Stimulated activated memory B cell treated with anti-CD40 and anti-IgM and Interleukin-4, amounts not matched to agents 10 μg/mL and 1 μg/mL and 100 μg/mL, for 72 hours (primary cell): ENCODE measurements around the gene TPSG1.
"Not testable (repeated sequence)": the region's sequence is repeated elsewhere in the genome, so short reads cannot be mapped to it uniquely, and the experiment has no call there.

Experiments
- ATAC-seq: fragments of 150-1000 bp; cut with Tn5 transposase; 2 replicates; pipeline ENCODE4 v1.10.0; 2021
- H3K27ac Mint-ChIP-seq: one replicate; pipeline ENCODE4 v1.8.0; 2022; ENCODE audit warnings: mild to moderate bottlenecking, mixed read lengths
- H3K27me3 Mint-ChIP-seq: one replicate; pipeline ENCODE4 v1.8.0; 2022; ENCODE audit warnings: mixed read lengths
- H3K36me3 Mint-ChIP-seq: one replicate; pipeline ENCODE4 v1.8.0; 2022; ENCODE audit warnings: mixed read lengths
- H3K4me1 Mint-ChIP-seq: one replicate; pipeline ENCODE4 v1.8.0; 2022; ENCODE audit warnings: mixed read lengths
- H3K4me3 Mint-ChIP-seq: one replicate; pipeline ENCODE4 v1.8.0; 2022; ENCODE audit warnings: mild to moderate bottlenecking, moderate library complexity, mixed read lengths
- H3K9me3 Mint-ChIP-seq: one replicate; pipeline ENCODE4 v1.8.0; 2022; ENCODE audit warnings: mixed read lengths

TPSG1 gene

GRCh38 chr16:1188432-1189189, 36.5 kb downstream of the TPSG1 start:
- peaks cover 39% of the 10 kb centered on the region for H3K27me3 Mint-ChIP-seq
- no peak for ATAC-seq
- no peaks in the 10 kb centered on the region for H3K4me1 Mint-ChIP-seq
- H3K36me3 Mint-ChIP-seq: no peaks in the 10 kb centered on the region
- H3K27ac Mint-ChIP-seq: no peak overlapping the region
- H3K9me3 Mint-ChIP-seq: no peaks in the 10 kb centered on the region
- H3K4me3 Mint-ChIP-seq: no peak overlapping the region

GRCh38 chr16:1185460-1186207, 39.4 kb downstream of the TPSG1 start:
- peak; percentile 74 for ATAC-seq
- H3K4me3 Mint-ChIP-seq, H3K36me3 Mint-ChIP-seq, H3K9me3 Mint-ChIP-seq, H3K4me1 Mint-ChIP-seq, H3K27ac Mint-ChIP-seq: not testable (repeated sequence)
- H3K27me3 Mint-ChIP-seq: peaks cover 39% of the 10 kb centered on the region

- H3K4me3 Mint-ChIP-seq: no peak overlapping the region
- H3K27me3 Mint-ChIP-seq: peaks cover 43% of the 10 kb centered on the region
- ATAC-seq: no peak
- H3K36me3 Mint-ChIP-seq: no peaks in the 10 kb centered on the region
- no peak overlapping the region for H3K27ac Mint-ChIP-seq
- H3K4me1 Mint-ChIP-seq: no peaks in the 10 kb centered on the region
- no peaks in the 10 kb centered on the region for H3K9me3 Mint-ChIP-seq
Observed at GRCh38 chr16:1184980-1185379, 40.1 kb downstream of the TPSG1 start.

GRCh38 chr16:1184156-1184868, 40.8 kb downstream of the TPSG1 start:
- no peaks in the 10 kb centered on the region for H3K9me3 Mint-ChIP-seq

GRCh38 chr16:1182950-1183907, 41.8 kb downstream of the TPSG1 start:
- no peak for ATAC-seq
- H3K36me3 Mint-ChIP-seq: no peaks in the 10 kb centered on the region
- no peaks in the 10 kb centered on the region for H3K9me3 Mint-ChIP-seq
- H3K4me3 Mint-ChIP-seq: no peak overlapping the region
- H3K4me1 Mint-ChIP-seq: no peaks in the 10 kb centered on the region
- no peak overlapping the region for H3K27ac Mint-ChIP-seq
- H3K27me3 Mint-ChIP-seq: peaks cover 40% of the 10 kb centered on the region

More at GRCh38 chr16:1184156-1184868, 40.8 kb downstream of the TPSG1 start:
- Mint-ChIP-seq H3K4me1 (no peaks in the 10 kb centered on the region), H3K4me3 (no peak overlapping the region), H3K27ac (no peak overlapping the region), H3K27me3 (peaks cover 45% of the 10 kb centered on the region), H3K36me3 (no peaks in the 10 kb centered on the region)
- no peak for ATAC-seq

GRCh38 chr16:1182316-1182671, 42.8 kb downstream of the TPSG1 start:
- Mint-ChIP-seq H3K9me3 (no peaks in the 10 kb centered on the region), H3K4me3 (no peak overlapping the region), H3K27ac (no peak overlapping the region), H3K4me1 (no peaks in the 10 kb centered on the region), H3K27me3 (peaks cover 31% of the 10 kb centered on the region), H3K36me3 (no peaks in the 10 kb centered on the region)
- no peak for ATAC-seq

GRCh38 chr16:1181404-1182315, 43.4 kb downstream of the TPSG1 start:
- Mint-ChIP-seq H3K27me3 (peaks cover 30% of the 10 kb centered on the region), H3K27ac (no peak overlapping the region), H3K4me1 (no peaks in the 10 kb centered on the region), H3K36me3 (no peaks in the 10 kb centered on the region), H3K9me3 (no peaks in the 10 kb centered on the region), H3K4me3 (no peak overlapping the region)
- no peak for ATAC-seq

GRCh38 chr16:1180549-1181403, 44.3 kb downstream of the TPSG1 start:
- no peak overlapping the region for H3K4me3 Mint-ChIP-seq
- H3K9me3 Mint-ChIP-seq: no peaks in the 10 kb centered on the region
- H3K4me1 Mint-ChIP-seq: no peaks in the 10 kb centered on the region
- no peak for ATAC-seq
- H3K27me3 Mint-ChIP-seq: peaks cover 30% of the 10 kb centered on the region
- no peaks in the 10 kb centered on the region for H3K36me3 Mint-ChIP-seq
- H3K27ac Mint-ChIP-seq: no peak overlapping the region

GRCh38 chr16:1178295-1178910, 46.7 kb downstream of the TPSG1 start:
- no peaks in the 10 kb centered on the region for H3K4me1 Mint-ChIP-seq
- no peaks in the 10 kb centered on the region for H3K36me3 Mint-ChIP-seq

GRCh38 chr16:1177750-1178149, 47.3 kb downstream of the TPSG1 start:
- Mint-ChIP-seq H3K27ac (no peak overlapping the region), H3K4me3 (no peak overlapping the region), H3K27me3 (peaks cover 36% of the 10 kb centered on the region), H3K4me1 (no peaks in the 10 kb centered on the region), H3K36me3 (no peaks in the 10 kb centered on the region), H3K9me3 (no peaks in the 10 kb centered on the region)
- ATAC-seq: no peak

More at GRCh38 chr16:1178295-1178910, 46.7 kb downstream of the TPSG1 start:
- H3K4me3 Mint-ChIP-seq: no peak overlapping the region
- no peak for ATAC-seq
- H3K27me3 Mint-ChIP-seq: peaks cover 30% of the 10 kb centered on the region
- no peak overlapping the region for H3K27ac Mint-ChIP-seq
- no peaks in the 10 kb centered on the region for H3K9me3 Mint-ChIP-seq

- Mint-ChIP-seq H3K9me3 (no peaks in the 10 kb centered on the region), H3K4me1 (no peaks in the 10 kb centered on the region), H3K36me3 (no peaks in the 10 kb centered on the region), H3K27ac (no peak overlapping the region), H3K27me3 (peaks cover 42% of the 10 kb centered on the region), H3K4me3 (no peak overlapping the region)
- no peak for ATAC-seq
Observed at GRCh38 chr16:1177053-1177452, 48.0 kb downstream of the TPSG1 start.

- Mint-ChIP-seq H3K4me1 (no peaks in the 10 kb centered on the region), H3K27ac (no peak overlapping the region), H3K4me3 (no peak overlapping the region), H3K36me3 (no peaks in the 10 kb centered on the region), H3K9me3 (no peaks in the 10 kb centered on the region), H3K27me3 (peaks cover 41% of the 10 kb centered on the region)
- ATAC-seq: no peak
Observed at GRCh38 chr16:1176280-1176897, 48.7 kb downstream of the TPSG1 start.
